Progenitor cell of endocrine pancreas (in vitro differentiated cells): ENCODE results near the gene CEP20. TPM values are rescaled to one million over a fixed set of nuclear protein-coding genes. Genes with fewer than 3 reads are reported as not detected.
"Not testable (repeated sequence)": the region's sequence is repeated elsewhere in the genome, so short reads cannot be mapped to it uniquely, and the experiment has no call there.

Experiments
- DNase-seq: peaks from one replicate; pipeline ENCODE4 v3.0.0; 2021; ENCODE audit warnings: low spot score; ENCODE audit not compliant: unreplicated experiment
- H3K27ac Mint-ChIP-seq: 2 replicates; pipeline ENCODE4 v1.8.0; 2021; ENCODE audit warnings: mild to moderate bottlenecking, moderate library complexity, mixed read lengths
- H3K27me3 Mint-ChIP-seq: 2 replicates; pipeline ENCODE4 v1.8.0; 2021; ENCODE audit warnings: mixed read lengths
- H3K36me3 Mint-ChIP-seq: 2 replicates; pipeline ENCODE4 v1.8.0; 2022; ENCODE audit warnings: mixed read lengths; ENCODE audit not compliant: insufficient read depth
- H3K4me1 Mint-ChIP-seq: 2 replicates; pipeline ENCODE4 v1.8.0; 2021; ENCODE audit warnings: low read depth, mixed read lengths
- H3K4me3 Mint-ChIP-seq: 2 replicates; pipeline ENCODE4 v1.8.0; 2021; ENCODE audit warnings: low read depth, mild to moderate bottlenecking, moderate library complexity, mixed read lengths
- H3K9me3 Mint-ChIP-seq: 2 replicates; pipeline ENCODE4 v1.8.0; 2021; ENCODE audit warnings: low read depth, mixed read lengths
- CTCF ChIP-seq: fragments of 200-600 bp; sonication (generic); IDR thresholded peaks from one replicate; pipeline ENCODE4 v1.5.0; 2021; ENCODE audit warnings: antibody characterized with exemption, mild to moderate bottlenecking; ENCODE audit not compliant: unreplicated experiment
- total RNA-seq: library from RNA; stranded (reverse); gene quantifications from 2 replicates; pipeline ENCODE4 v1.2.1, GENCODE V29; 2021

CEP20 gene
- total RNA-seq, 1 donor from 2014 or later, result 23.8 TPM

GRCh38 chr16:15928261-15929104 lies 40.1 kb upstream of the CEP20 start:
- no peaks in the 10 kb centered on the region for H3K4me1 Mint-ChIP-seq
- DNase-seq, result no peak
- no peak overlapping the region for H3K27ac Mint-ChIP-seq
- TF ChIP-seq CTCF, result no peak
- H3K27me3 Mint-ChIP-seq, result no peaks in the 10 kb centered on the region
- H3K36me3 Mint-ChIP-seq, result no peaks in the 10 kb centered on the region
- H3K4me3 Mint-ChIP-seq, result no peak overlapping the region
- peaks cover 4% of the 10 kb centered on the region for H3K9me3 Mint-ChIP-seq

- no peak for TF ChIP-seq CTCF
- H3K4me1 Mint-ChIP-seq, result no peaks in the 10 kb centered on the region
- H3K27me3 Mint-ChIP-seq, result no peaks in the 10 kb centered on the region
- H3K36me3 Mint-ChIP-seq, result no peaks in the 10 kb centered on the region
- DNase-seq, result no peak
- H3K4me3 Mint-ChIP-seq, result no peak overlapping the region
- no peak overlapping the region for H3K27ac Mint-ChIP-seq
- no peaks in the 10 kb centered on the region for H3K9me3 Mint-ChIP-seq
Measured at GRCh38 chr16:15925631-15926030, 37.2 kb upstream of the CEP20 start.

- TF ChIP-seq CTCF, result no peak
- Mint-ChIP-seq H3K9me3 (no peaks in the 10 kb centered on the region), H3K27ac (no peak overlapping the region), H3K36me3 (no peaks in the 10 kb centered on the region), H3K4me3 (no peak overlapping the region), H3K4me1 (no peaks in the 10 kb centered on the region), H3K27me3 (peaks cover 5% of the 10 kb centered on the region)
- DNase-seq, result no peak
Measured at GRCh38 chr16:15924996-15925395, 36.6 kb upstream of the CEP20 start.

- H3K36me3 Mint-ChIP-seq, result no peaks in the 10 kb centered on the region
- H3K4me3 Mint-ChIP-seq, result no peak overlapping the region
- TF ChIP-seq CTCF, result no peak
- peaks cover 5% of the 10 kb centered on the region for H3K27me3 Mint-ChIP-seq
- H3K27ac Mint-ChIP-seq, result no peak overlapping the region
- H3K9me3 Mint-ChIP-seq, result peaks cover 5% of the 10 kb centered on the region
- no peak for DNase-seq
- no peaks in the 10 kb centered on the region for H3K4me1 Mint-ChIP-seq
Measured at GRCh38 chr16:15919331-15919730, 30.9 kb upstream of the CEP20 start.

- not testable (repeated sequence) for H3K4me1 Mint-ChIP-seq, H3K9me3 Mint-ChIP-seq, H3K4me3 Mint-ChIP-seq, H3K27ac Mint-ChIP-seq, H3K27me3 Mint-ChIP-seq, H3K36me3 Mint-ChIP-seq, DNase-seq
Measured at GRCh38 chr16:15918314-15918713, 29.9 kb upstream of the CEP20 start.

GRCh38 chr16:15916323-15916722 lies 27.9 kb upstream of the CEP20 start:
- H3K4me1 Mint-ChIP-seq, result no peaks in the 10 kb centered on the region
- no peak overlapping the region for H3K4me3 Mint-ChIP-seq
- H3K27ac Mint-ChIP-seq, result no peak overlapping the region
- H3K9me3 Mint-ChIP-seq, result peaks cover 5% of the 10 kb centered on the region
- H3K27me3 Mint-ChIP-seq, result peaks cover 5% of the 10 kb centered on the region
- no peaks in the 10 kb centered on the region for H3K36me3 Mint-ChIP-seq
- no peak for TF ChIP-seq CTCF
- no peak for DNase-seq
